GM21529 (cell line): ENCODE results near the gene PCAT6.

Experiments
- ATAC-seq: cut with Tn5 transposase; IDR thresholded peaks from one replicate; pipeline ENCODE4 v1.9.1; 2021; ENCODE audit not compliant: unreplicated experiment

PCAT6 gene

DNA sequence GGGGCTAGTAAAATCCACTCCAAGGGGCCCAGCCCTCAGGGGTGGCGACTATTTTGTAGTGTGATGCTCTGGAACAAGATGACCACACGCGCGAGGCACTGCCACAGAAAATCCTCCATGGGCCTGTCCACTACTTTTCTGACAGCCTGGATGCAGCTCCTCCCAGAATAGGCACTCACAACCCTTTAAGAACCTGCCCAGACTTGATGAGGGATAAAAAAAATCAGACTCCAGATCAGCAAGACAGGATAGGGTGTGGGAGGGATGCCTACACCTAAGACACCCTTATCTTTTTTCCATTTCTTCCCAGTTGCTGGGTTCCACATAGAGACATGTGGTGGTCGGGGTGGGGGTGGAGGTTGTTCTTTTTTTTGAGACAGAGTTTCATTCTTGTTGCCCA is 33.5 kb downstream of the PCAT6 start:
- ATAC-seq: no peak

DNA sequence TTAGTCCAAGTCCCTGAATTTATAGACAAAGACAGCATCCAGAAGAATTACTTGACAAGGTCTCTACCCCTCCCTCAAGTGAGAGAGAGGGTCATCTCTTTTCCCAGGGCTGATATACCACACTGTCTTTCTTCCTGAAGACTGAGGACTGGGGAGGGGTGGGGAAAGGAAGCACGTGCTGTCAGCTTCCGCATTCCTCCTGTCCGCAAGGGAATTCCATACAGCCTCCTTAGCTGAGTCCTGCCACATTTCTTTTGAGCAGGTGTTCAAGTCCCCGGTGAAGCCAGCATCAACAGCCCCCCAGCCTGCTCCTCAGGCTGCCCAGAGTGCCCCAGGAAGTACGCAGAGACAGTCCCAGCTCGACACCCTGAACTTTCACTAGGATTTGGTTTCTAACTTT is 34.2 kb downstream of the PCAT6 start:
- ATAC-seq: no peak

DNA sequence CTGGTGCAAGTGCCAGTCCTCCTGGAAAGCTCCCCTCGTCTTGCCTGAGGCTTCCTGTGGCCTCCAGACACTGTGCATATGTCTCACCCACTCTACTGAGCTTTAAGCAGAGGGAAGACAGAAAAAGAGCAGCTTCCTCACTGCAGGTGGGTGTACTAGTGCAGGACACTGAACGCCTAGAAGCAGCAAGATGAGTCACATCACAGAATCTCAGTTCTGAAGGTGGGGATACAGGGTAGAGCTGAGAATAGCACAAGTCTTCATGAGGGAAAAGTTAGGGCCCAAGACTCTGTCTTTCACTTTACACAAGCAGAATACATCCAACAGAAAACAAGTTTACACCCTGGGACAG is 37.4 kb downstream of the PCAT6 start:
- ATAC-seq: peak; percentile 96

DNA sequence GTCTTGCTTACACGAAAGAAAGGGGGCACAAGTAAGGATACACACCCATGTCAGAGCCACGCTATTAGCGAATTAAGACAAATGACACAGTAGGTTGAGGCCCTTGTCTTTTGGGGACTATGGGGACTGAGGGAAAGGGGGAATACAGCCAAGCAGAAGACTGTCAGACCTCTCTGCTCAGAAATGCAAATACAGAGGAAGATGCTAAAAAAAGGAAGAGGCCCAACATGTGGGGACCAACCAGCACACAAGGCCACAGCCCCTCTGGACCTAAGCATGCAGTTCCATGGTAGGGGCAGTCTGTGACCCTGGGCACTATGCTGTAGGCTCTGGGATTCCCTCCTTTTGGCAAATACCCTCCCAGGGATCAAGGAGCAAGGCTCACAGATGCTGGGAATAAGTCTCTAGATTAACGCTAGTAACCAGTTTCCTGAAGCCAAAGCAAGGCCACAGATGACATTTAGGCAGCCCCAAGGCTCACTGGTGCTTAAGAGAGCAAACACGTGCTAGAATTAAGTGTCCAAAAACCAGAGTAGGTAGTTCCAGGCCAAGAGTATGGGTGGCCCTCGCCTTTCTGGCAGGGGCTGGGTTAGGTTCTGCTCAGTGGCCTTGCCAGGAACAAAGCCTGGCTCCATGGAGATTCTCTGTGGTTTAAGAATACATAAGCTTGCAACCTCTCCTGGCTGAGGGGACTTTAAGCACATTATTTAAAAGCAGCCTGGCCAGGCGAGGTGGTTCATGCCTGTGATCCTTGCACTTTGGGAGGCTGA is 40.0 kb downstream of the PCAT6 start:
- ATAC-seq: no peak

DNA sequence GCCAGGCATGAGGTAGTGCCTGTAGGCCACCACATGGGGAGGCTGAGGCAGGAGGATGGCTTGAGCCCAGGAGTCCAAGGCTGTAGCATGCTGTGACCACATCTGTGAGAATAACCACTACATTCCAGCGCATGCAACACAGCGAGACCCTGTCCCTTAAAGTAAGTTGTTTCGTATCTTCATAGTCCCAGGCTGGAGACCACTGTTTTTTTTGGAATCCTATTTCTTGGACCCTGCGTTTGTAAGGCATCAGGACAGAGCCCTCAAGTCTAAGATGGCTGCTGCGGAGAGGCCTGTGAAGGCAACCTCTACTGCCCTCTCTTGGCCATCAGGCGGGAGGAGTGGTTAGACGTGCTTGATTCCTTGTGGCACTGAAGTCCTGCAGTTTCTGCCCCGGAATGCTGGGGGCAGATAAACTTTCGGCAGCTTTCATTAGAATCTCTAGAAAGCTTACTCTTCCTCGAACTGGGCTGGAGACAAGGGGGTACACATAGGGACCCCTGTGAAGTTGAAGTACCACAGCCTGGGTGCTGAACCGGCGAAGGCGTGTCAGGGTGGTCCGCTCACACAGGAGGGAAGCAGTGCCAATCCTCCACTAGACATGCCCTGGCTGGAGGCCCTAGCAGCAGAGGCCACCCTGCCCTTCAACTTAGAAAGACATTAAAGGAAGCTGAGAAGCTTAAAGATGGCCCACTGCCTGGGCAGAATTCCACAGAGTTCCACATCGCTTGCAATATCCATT is 41.6 kb downstream of the PCAT6 start:
- no peak for ATAC-seq

DNA sequence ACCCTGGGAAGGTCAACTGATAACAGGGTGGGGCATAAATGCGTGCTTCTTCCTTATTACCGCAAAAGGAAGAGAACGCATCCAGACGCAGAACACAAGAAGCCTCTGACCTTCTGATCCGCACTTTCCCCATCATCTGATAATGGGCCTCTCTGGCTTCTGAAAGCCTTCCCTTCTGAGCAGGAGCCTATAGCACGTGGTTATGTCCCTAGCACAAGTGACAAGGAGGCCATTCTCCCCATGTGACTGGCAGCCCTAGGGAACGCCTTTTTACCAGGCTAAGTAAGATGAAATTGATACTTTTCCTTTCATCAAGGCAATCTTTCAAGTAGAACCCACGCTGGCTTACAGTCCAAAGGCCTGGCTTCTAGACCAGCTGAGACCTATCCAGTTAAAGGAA is 44.0 kb downstream of the PCAT6 start:
- no peak for ATAC-seq

DNA sequence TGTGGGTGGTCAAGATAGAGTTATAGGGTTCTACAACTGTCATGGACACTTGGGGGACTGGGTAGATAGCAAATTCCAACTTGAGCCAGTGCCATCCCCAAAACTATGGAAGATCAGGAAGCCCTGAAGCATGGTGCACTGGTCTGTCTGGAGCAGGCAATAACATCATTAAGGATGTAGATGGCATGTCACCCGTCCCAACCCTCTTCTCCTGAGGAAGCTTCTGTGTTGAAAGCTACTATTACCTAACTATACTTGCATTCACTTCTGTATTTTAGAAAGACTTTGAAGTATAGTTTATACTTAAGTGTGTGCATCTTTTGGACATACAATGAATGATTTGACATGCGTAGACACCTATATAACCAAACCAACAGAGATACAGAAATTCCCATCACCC is 45.3 kb downstream of the PCAT6 start:
- no peak for ATAC-seq

DNA sequence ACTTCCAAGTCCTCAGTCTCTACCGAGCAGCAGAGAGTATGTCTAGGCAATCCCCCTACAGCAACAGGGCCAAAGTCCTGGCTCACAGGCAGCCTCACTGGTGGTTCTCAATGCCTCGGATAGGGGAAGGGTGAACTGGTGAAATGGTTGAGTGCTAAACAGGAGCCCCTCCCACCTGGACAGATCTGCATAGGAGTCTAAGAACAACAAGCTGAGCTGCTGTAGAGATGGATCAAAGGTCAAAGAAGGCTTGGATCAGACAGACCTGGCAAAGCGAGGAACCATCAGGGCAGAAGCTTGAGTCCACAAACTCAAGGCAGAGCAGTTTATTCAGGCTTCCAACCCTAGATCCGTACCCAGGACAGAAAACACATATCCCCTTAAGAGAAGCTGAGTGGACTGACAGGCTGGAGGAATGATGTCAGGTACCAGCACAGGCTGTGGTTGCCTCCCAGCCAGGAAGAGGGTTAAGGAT is 46.4 kb downstream of the PCAT6 start:
- no peak for ATAC-seq

DNA sequence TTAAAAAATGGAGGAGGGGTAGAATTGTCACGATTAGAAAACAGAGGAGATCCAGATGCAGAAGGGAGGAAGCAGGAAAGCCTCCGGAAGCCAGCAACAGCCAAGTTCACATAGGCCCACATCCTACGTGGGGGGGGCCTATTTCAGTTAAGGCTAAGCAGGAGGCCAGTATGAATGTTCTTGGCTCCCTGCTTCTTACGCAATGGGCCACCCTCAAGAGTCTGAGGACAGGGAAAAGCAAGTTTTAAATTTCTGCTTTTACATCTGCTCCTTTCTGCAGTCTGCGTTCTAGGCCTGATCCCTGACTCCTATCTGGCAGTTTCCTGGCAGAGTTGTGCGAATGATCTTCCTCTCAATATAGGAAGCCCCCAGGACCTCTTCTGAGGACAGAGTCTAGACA is 47.6 kb downstream of the PCAT6 start:
- ATAC-seq: no peak

DNA sequence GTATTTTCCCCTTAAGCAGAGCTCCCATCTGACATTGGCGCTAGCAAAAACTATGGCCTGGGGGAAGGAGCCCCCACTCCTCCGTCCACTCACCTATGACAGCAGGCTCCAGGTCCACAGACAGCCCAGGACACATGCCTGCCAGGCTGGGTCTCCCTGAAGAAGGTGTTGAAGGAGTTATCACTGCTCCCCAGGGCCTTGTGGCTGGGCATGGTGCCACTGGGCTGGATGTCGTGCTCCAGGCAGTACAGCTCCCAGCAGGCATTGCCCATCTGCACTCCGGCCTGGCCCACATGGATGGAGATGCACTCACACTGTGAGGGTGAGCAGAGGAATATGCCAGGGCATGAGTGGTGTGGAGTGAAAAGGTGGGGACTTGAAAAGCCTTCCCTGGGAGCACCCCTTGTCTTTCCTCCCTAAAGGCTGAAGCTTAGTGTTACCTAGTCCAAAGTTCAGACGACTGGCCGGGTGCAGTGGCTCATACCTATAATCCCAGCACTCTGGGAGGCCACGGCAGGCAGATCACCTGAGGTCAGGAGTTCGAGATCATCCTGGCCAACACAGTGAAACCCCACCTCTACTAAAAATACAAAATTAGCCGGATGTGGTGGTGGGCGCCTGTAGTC is 48.1 kb downstream of the PCAT6 start:
- ATAC-seq: no peak

DNA sequence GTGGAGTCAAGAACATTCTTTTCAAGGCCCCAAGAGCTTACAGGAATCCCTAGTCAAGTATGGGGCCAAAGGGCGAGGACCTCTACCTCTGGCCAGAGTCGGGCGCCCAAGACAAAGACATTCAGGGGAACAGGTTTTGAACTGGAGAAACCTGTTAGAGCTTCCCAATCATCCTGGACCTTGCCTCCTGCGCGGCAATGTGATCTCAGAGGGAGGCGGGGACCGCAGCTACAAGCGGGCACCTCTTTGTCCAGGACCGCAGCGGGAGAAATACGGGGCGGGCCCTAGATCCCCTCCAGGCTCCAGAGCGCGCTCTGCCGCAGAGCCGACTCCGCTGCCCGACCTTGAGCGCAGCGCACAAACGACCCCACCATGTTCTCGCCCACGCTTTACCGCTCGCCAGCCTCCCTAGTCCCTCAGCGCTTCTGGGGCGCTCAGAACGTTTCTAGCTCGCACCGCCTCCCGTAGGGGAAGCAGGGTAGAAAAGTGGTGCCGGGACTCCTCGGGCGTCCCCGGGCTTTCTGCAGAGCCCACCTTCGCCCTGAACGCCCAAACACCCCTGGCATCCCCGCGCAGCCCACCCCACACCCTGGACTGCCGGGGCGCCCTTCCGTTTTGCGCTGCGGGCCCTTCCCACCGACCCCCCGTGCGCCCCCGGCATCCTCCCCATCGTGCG is 50.1 kb downstream of the PCAT6 start:
- no peak for ATAC-seq
